SK-N-SH (cell line): ENCODE results near the gene SPOCK1. TPM values are rescaled to one million over a fixed set of nuclear protein-coding genes. Genes with fewer than 3 reads are reported as not detected.
"Not testable (repeated sequence)": the region's sequence is repeated elsewhere in the genome, so short reads cannot be mapped to it uniquely, and the experiment has no call there.

Experiments
- CTCF ChIA-PET: fragments of 300-600, 350-600 bp; formaldehyde crosslinking; extraction: SDS; loops from one replicate; lab custom pipeline; 2021; lab: Yijun Ruan, JAX
- POLR2A ChIA-PET: fragments of 350-600 bp; sonication (Branson Sonifier 250); formaldehyde crosslinking; extraction: SDS; loops from one replicate; lab custom pipeline; 2020; ENCODE audit warnings: antibody characterized with exemption, inconsistent platforms; lab: Yijun Ruan, JAX
- DNase-seq: peaks from one replicate; pipeline ENCODE4 v3.0.0; 2012
- H2AFZ ChIP-seq: fragments of 200-600 bp; sonication (generic); 2 replicates; pipeline ENCODE4 v1.8.1; 2016; ENCODE audit warnings: antibody characterized with exemption, mild to moderate bottlenecking, low read depth
- H3F3A ChIP-seq: fragments of 200-600 bp; sonication (generic); replicated peaks from 2 replicates; pipeline ENCODE3; 2016; ENCODE audit warnings: antibody characterized with exemption, mild to moderate bottlenecking; ENCODE audit not compliant: insufficient read depth
- H3K27ac ChIP-seq, 2 experiments: fragments of 200-500 bp in 1 of 2; fragments of 200-600 bp in 1 of 2; sonication (Bioruptor generic) in 1 of 2; sonication (generic), shearing (Covaris generic) in 1 of 2; 2 replicates each; pipeline versions ENCODE4 v1.5.1 to v1.6.1; 2014 to 2016; ENCODE audit warnings: low read depth in 2 of 2, inconsistent platforms in 1 of 2, low read length in 1 of 2, mild to moderate bottlenecking in 1 of 2, mixed read lengths in 1 of 2
- H3K27me3 ChIP-seq: fragments of 200-600 bp; sonication (generic), shearing (Covaris generic); 2 replicates; pipeline ENCODE4 v1.6.1; 2016; ENCODE audit warnings: mixed run types; ENCODE audit not compliant: insufficient read depth
- H3K36me3 ChIP-seq, 2 experiments: fragments of 200-500 bp in 1 of 2; fragments of 200-600 bp in 1 of 2; sonication (Bioruptor generic) in 1 of 2; sonication (generic) in 1 of 2; replicated peaks in 1 of 2; 2 replicates each; pipeline versions ENCODE3 to v1.5.1; 2014 to 2016; ENCODE audit warnings: low read length in 1 of 2, mild to moderate bottlenecking in 1 of 2; ENCODE audit not compliant: insufficient read depth in 2 of 2, control insufficient read depth in 1 of 2
- H3K4me1 ChIP-seq, 2 experiments: fragments of 200-500 bp in 1 of 2; fragments of 200-600 bp in 1 of 2; sonication (Bioruptor generic) in 1 of 2; sonication (generic), shearing (Covaris generic) in 1 of 2; 2 replicates each; pipeline versions ENCODE4 v1.5.1 to v1.6.1; 2014 to 2016; ENCODE audit warnings: low read depth in 1 of 2, low read length in 1 of 2, mixed run types in 1 of 2; ENCODE audit not compliant: insufficient read depth in 2 of 2, control insufficient read depth in 1 of 2
- H3K4me2 ChIP-seq: fragments of 200-600 bp; sonication (generic), shearing (Covaris generic); 2 replicates; pipeline ENCODE4 v1.6.1; 2017; ENCODE audit warnings: mixed run types
- H3K4me3 ChIP-seq, 2 experiments: fragments of 200-500 bp in 1 of 2; fragments of 200-600 bp in 1 of 2; sonication (Bioruptor generic) in 1 of 2; sonication (generic), shearing (Covaris generic) in 1 of 2; 2 replicates each; pipeline versions ENCODE4 v1.5.1 to v1.8.1; 2014 to 2016; ENCODE audit warnings: low read depth in 2 of 2, inconsistent platforms in 1 of 2, low read length in 1 of 2, mild to moderate bottlenecking in 1 of 2, mixed read lengths in 1 of 2, moderate library complexity in 1 of 2
- H3K79me2 ChIP-seq: fragments of 200-600 bp; sonication (generic); 2 replicates; pipeline ENCODE4 v1.8.1; 2017; ENCODE audit warnings: mild to moderate bottlenecking; ENCODE audit not compliant: insufficient read depth
- H3K9ac ChIP-seq: fragments of 200-600 bp; sonication (generic); 2 replicates; pipeline ENCODE4 v1.6.1; 2017; ENCODE audit warnings: mixed run types
- H3K9me2 ChIP-seq: fragments of 200-600 bp; sonication (generic); 2 replicates; pipeline ENCODE4 v1.6.1; 2017; ENCODE audit warnings: mixed run types
- H3K9me3 ChIP-seq: fragments of 200-600 bp; sonication (generic); 2 replicates; pipeline ENCODE4 v1.6.1; 2017; ENCODE audit warnings: mixed run types, mild to moderate bottlenecking, moderate library complexity
- H4K20me1 ChIP-seq: fragments of 200-600 bp; sonication (generic); 2 replicates; pipeline ENCODE4 v1.6.1; 2017; ENCODE audit warnings: mild to moderate bottlenecking, mixed run types; ENCODE audit not compliant: insufficient read depth
- CHD2 ChIP-seq: fragments of 150-350 bp; IDR thresholded peaks from 2 replicates; pipeline ENCODE4 v1.6.1; 2018; ENCODE audit warnings: low read length; ENCODE audit not compliant: partially characterized antibody
- CTCF ChIP-seq: fragments of 200-600 bp; sonication (generic); IDR thresholded peaks from 2 replicates; pipeline ENCODE4 v1.6.1; 2017; ENCODE audit warnings: antibody characterized with exemption, mild to moderate bottlenecking, moderate library complexity
- EP300 ChIP-seq, 2 experiments: IDR thresholded peaks; 2 replicates each; pipeline versions ENCODE4 v1.4.0 to v1.6.1; 2012; ENCODE audit warnings: borderline replicate concordance in 1 of 2, low read depth in 1 of 2, low read length in 1 of 2
- FOSL2 ChIP-seq: IDR thresholded peaks from 2 replicates; pipeline ENCODE4 v1.4.0; 2012; ENCODE audit warnings: low read depth, mild to moderate bottlenecking, moderate library complexity, borderline replicate concordance
- FOXM1 ChIP-seq: IDR thresholded peaks from 2 replicates; pipeline ENCODE4 v1.4.0; 2012; ENCODE audit warnings: low read depth, mild to moderate bottlenecking
- GATA2 ChIP-seq: sonication (generic); formaldehyde crosslinking; IDR thresholded peaks from 2 replicates; pipeline ENCODE4 v1.5.0; 2020; ENCODE audit warnings: mild to moderate bottlenecking, missing genetic modification reagents
- MXI1 ChIP-seq: IDR thresholded peaks from 2 replicates; pipeline ENCODE4 v1.6.1; 2012; ENCODE audit warnings: mild to moderate bottlenecking, low read depth, low read length, improper control_type of control experiment
- NRF1 ChIP-seq: IDR thresholded peaks from 2 replicates; pipeline ENCODE4 v1.6.1; 2012; ENCODE audit warnings: low read depth, mild to moderate bottlenecking, low read length
- PBX3 ChIP-seq: IDR thresholded peaks from 2 replicates; pipeline ENCODE4; 2012
- RAD21 ChIP-seq: IDR thresholded peaks from 2 replicates; pipeline ENCODE4 v1.6.1; 2012; ENCODE audit warnings: mild to moderate bottlenecking, low read length
- RCOR1 ChIP-seq: fragments of 150-350 bp; IDR thresholded peaks from 2 replicates; pipeline ENCODE4 v1.6.1; 2017; ENCODE audit warnings: antibody characterized with exemption, low read length
- SMC3 ChIP-seq: IDR thresholded peaks from 2 replicates; pipeline ENCODE4 v1.6.1; 2012; ENCODE audit warnings: low read depth, low read length, improper control_type of control experiment
- TAF1 ChIP-seq: IDR thresholded peaks from 2 replicates; pipeline ENCODE4 v1.6.1; 2012; ENCODE audit warnings: low read depth, mild to moderate bottlenecking, low read length, moderate library complexity, borderline replicate concordance
- WGBS: methylation state at CpG from one replicate; pipeline ENCODE4 v1.1.6; 2017; ENCODE audit warnings: low lambda C conversion rate; 5-methylcytosine and 5-hydroxymethylcytosine counted together
- polyA plus RNA-seq, 3 experiments: library from polyadenylated mRNA; depleted of rRNA; stranded (reverse); fragments of >200 nt; gene quantifications; 2 replicates each; pipeline ENCODE4 v1.2.3, GENCODE V29; 2012

SPOCK1 gene
- polyA plus RNA-seq (2012; rRNA removed) = 9.1 and 11.3 TPM in 2 replicates
- polyA plus RNA-seq (2012; cell fraction: cytosol; rRNA removed) = 12.0 and 15.4 TPM in 2 replicates
- 4.8 and 8.7 TPM in 2 replicates for polyA plus RNA-seq (2012; cell fraction: nucleus; rRNA removed)

- peak within 1 kb of the TSS; percentile 67 for H3K9ac ChIP-seq
- H4K20me1 ChIP-seq = no peaks in the 10 kb centered on the region
- DNase-seq = peak; percentile 94
- H3K36me3 ChIP-seq = no peaks in the 10 kb centered on the region
- H3K27ac ChIP-seq = peak within 1 kb of the TSS in 1 of 2 experiments; percentile 55; a peak in 1 of 4 replicates
- H3K79me2 ChIP-seq = peaks cover 50% of the 10 kb centered on the region
- WGBS = under 1% methylated on average over 38 of the region's 78 CpGs
- H3K4me1 ChIP-seq = peaks cover 6% of the 10 kb centered on the region in 2 experiments; a peak in 2 of 4 replicates
- H3K4me3 ChIP-seq = peak within 1 kb of the TSS; percentile 54 to 77
- H3K9me3 ChIP-seq = no peaks in the 10 kb centered on the region
- H3F3A ChIP-seq = peaks cover 6% of the 10 kb centered on the region
- H3K27me3 ChIP-seq = no peaks in the 10 kb centered on the region
- TF ChIP-seq TAF1 = no peak
- TF ChIP-seq MXI1 = peak; percentile 36; the same call in 1 of the 2 replicates
- peak; percentile 81 for TF ChIP-seq RAD21
- TF ChIP-seq RCOR1 = no peak
- no peak for TF ChIP-seq GATA2 (CRISPR knock-in tag)
- TF ChIP-seq EP300 (IDR thresholded peaks at IDR 0.05; ENCODE audit: borderline replicate concordance in 1 of 2, low read depth in 1 of 2, low read length in 1 of 2) = 0 out of 4 replicates have a peak, but pooled peaks of 1 of the 2 experiments have one; percentile 11
- TF ChIP-seq SMC3 = peak; percentile 96
- TF ChIP-seq PBX3 = no peak
- peak; percentile 8 for TF ChIP-seq CHD2
- peak; percentile 62 for TF ChIP-seq CTCF
- no peak for TF ChIP-seq NRF1
- no peak for TF ChIP-seq FOXM1
- TF ChIP-seq, all 33 proteins: peak for 6
- ChIA-PET POLR2A (no interaction called here), CTCF (interaction anchor here (0.6 to 4.6 kb wide), 43 partner anchors 8 to 696 kb away, joined by 3 to 140 read pairs (median 4); no protein-coding TSS in a partner anchor)
- Histone ChIP-seq H2AFZ (peak within 1 kb of the TSS; percentile 80), H3K9me2 (no peaks in the 10 kb centered on the region), H3K4me2 (peak within 1 kb of the TSS; percentile 81)
Observed at GRCh38 chr5:137498736-137499505, at the start of gene SPOCK1. Gene SPOCK1, minus strand, starts transcription at chr5:137499326.

GRCh38 chr5:137545956-137546355 lies 46.8 kb upstream of the SPOCK1 start:
- POLR2A ChIA-PET = no interaction called here
- H3K4me3 ChIP-seq = no peak overlapping the region
- no peaks in the 10 kb centered on the region for H4K20me1 ChIP-seq
- TF ChIP-seq FOSL2 = no peak
- TF ChIP-seq, all 33 proteins: peak for 0
- Histone ChIP-seq H3K27me3 (no peaks in the 10 kb centered on the region; the same call in 1 of the 2 replicates), H2AFZ (no peak overlapping the region), H3K9me3 (no peaks in the 10 kb centered on the region), H3K27ac (no peak overlapping the region), H3F3A (no peaks in the 10 kb centered on the region), H3K79me2 (no peaks in the 10 kb centered on the region), H3K4me1 (no peaks in the 10 kb centered on the region), H3K4me2 (no peak overlapping the region), H3K9ac (no peak overlapping the region), H3K9me2 (no peaks in the 10 kb centered on the region), H3K36me3 (no peaks in the 10 kb centered on the region)
- CTCF ChIA-PET = interaction anchor here (0.9 kb wide), 1 partner anchor 226 kb away, joined by 3 read pairs; no protein-coding TSS in a partner anchor
- DNase-seq = no peak
- 44% methylated on average over 4 of the region's 4 CpGs for WGBS

GRCh38 chr5:137535449-137535848 lies 36.3 kb upstream of the SPOCK1 start:
- H3K9ac ChIP-seq, H3K4me1 ChIP-seq, H3F3A ChIP-seq, POLR2A ChIA-PET, H3K27ac ChIP-seq, H3K4me3 ChIP-seq, H3K27me3 ChIP-seq, H3K9me2 ChIP-seq, H3K79me2 ChIP-seq, H3K4me2 ChIP-seq, H3K36me3 ChIP-seq, DNase-seq, H4K20me1 ChIP-seq, H2AFZ ChIP-seq, CTCF ChIA-PET, H3K9me3 ChIP-seq: not testable (repeated sequence)
- 5% methylated on average over 2 of the region's 2 CpGs for WGBS
